ENCODE measurements around the gene GALNT17. TPM values are rescaled to one million over a fixed set of nuclear protein-coding genes. Genes with fewer than 3 reads are reported as not detected.

Gene GALNT17
- polyA plus RNA-seq, 1 donor (not counting 4 experiments of a cell fraction or from before 2014, with no cell fraction given): not detected

DNA sequence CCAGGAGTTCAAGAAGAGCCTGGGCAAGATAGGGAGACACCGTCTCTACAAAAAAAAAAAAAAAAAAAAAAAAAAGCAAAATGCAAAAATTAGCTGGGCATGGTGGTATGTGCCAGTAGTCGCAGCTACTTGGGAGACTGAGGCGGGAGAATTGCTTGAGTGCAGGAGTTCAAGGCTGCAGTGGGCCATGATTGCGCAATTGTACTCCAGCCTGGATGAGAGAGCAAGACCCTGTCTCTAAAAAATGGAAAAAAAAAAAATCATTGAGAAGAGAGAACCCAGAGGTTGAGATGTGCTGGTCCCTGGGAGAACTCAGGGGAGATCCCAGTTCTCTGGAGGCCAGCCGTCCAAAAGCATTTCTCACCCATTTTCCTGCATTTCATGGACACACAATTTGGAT, 95.2 kb downstream of the GALNT17 start:
- no peak overlapping the region for H3K27ac ChIP-seq (ENCODE audit: control insufficient read depth, insufficient read depth, low read length)
- FAIRE-seq: no peak
- dilution Hi-C loops (cut with MboI; ENCODE audit: extremely low pct_ligation_motif_present, low sequenced_read_pairs): no loop called here

DNA sequence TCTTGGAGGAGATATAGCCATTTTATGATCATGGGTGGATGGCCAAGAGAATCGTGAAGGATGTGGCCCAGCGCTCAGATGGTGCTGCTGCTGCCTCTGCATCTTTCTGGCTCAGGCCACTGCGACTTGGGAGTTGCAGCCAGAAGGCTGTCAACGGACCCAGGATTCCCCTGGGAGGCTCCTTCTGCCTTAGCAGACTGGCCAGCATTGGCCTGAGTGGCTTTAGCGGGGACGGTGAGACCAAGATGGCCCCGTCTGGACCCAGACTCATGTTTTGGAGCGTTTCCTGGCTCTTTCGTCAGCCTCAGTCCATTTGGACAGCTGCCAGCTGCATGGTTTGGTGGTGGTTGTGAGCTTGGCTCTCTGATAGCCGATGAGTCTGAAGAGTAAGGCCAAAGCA, 97.2 kb downstream of the GALNT17 start:
- Histone ChIP-seq H3K27ac (ENCODE audit: control insufficient read depth, insufficient read depth, low read length) (no peak overlapping the region), H3K9me3 (ENCODE audit: control insufficient read depth, low read depth, low read length) (peaks cover 3% of the 10 kb centered on the region), H3K36me3 (ENCODE audit: control insufficient read depth in 2 of 2, extremely low read depth in 1 of 2, insufficient read depth in 2 of 2, low read length in 2 of 2) (no peaks in the 10 kb centered on the region), H2AFZ (ENCODE audit: control insufficient read depth, low read length) (no peak overlapping the region), H3K4me3 (ENCODE audit: control insufficient read depth in 2 of 3, extremely low read depth in 1 of 3, insufficient read depth in 2 of 3, low read depth in 1 of 3, low read length in 3 of 3) (no peak overlapping the region), H3K4me2 (ENCODE audit: control insufficient read depth, extremely low read depth, insufficient read depth, low read depth, low read length) (no peak overlapping the region), H3K27me3 (ENCODE audit: control insufficient read depth, extremely low read depth, insufficient read depth, low read length) (no peaks in the 10 kb centered on the region), H3K9me1 (ENCODE audit: control insufficient read depth, extremely low read depth, insufficient read depth, low read length) (no peaks in the 10 kb centered on the region), H3K4me1 (ENCODE audit: control insufficient read depth, extremely low read depth, insufficient read depth, low read length) (no peaks in the 10 kb centered on the region), H3K9ac (ENCODE audit: control insufficient read depth, extremely low read depth, insufficient read depth, low read length) (no peak overlapping the region), H4K20me1 (ENCODE audit: control insufficient read depth, extremely low read depth, insufficient read depth, low read length) (no peaks in the 10 kb centered on the region), H3K79me2 (ENCODE audit: control insufficient read depth, insufficient read depth, low read length) (no peaks in the 10 kb centered on the region)
- DNase-seq (ENCODE audit: low read depth, low spot score): no peak
- dilution Hi-C loops (cut with MboI; ENCODE audit: extremely low pct_ligation_motif_present, low sequenced_read_pairs): no loop called here
- no peak for TF ChIP-seq CTCF (optimal IDR thresholded peaks at IDR 0.05 in 1 of 3, IDR thresholded peaks at IDR 0.05 in 1 of 3, conservative IDR thresholded peaks at IDR 0.05 in 1 of 3; ENCODE audit: extremely low read depth in 1 of 3, insufficient read depth in 2 of 3, low read length in 3 of 3)
- no peak for TF ChIP-seq EZH2 (IDR thresholded peaks at IDR 0.05; ENCODE audit: low read length)
- no peak for FAIRE-seq

More for the DNA sequence above, 95.2 kb downstream of the GALNT17 start:
- Histone ChIP-seq H3K4me1 (ENCODE audit: control insufficient read depth, extremely low read depth, insufficient read depth, low read length) (no peaks in the 10 kb centered on the region), H3K9me3 (ENCODE audit: control insufficient read depth, low read depth, low read length) (no peaks in the 10 kb centered on the region), H3K9ac (ENCODE audit: control insufficient read depth, extremely low read depth, insufficient read depth, low read length) (no peak overlapping the region), H4K20me1 (ENCODE audit: control insufficient read depth, extremely low read depth, insufficient read depth, low read length) (no peaks in the 10 kb centered on the region), H2AFZ (ENCODE audit: control insufficient read depth, low read length) (no peak overlapping the region), H3K36me3 (ENCODE audit: control insufficient read depth in 2 of 2, extremely low read depth in 1 of 2, insufficient read depth in 2 of 2, low read length in 2 of 2) (no peaks in the 10 kb centered on the region), H3K79me2 (ENCODE audit: control insufficient read depth, insufficient read depth, low read length) (no peaks in the 10 kb centered on the region), H3K9me1 (ENCODE audit: control insufficient read depth, extremely low read depth, insufficient read depth, low read length) (no peaks in the 10 kb centered on the region), H3K4me3 (ENCODE audit: control insufficient read depth in 2 of 3, extremely low read depth in 1 of 3, insufficient read depth in 2 of 3, low read depth in 1 of 3, low read length in 3 of 3) (no peak overlapping the region), H3K27me3 (ENCODE audit: control insufficient read depth, extremely low read depth, insufficient read depth, low read length) (no peaks in the 10 kb centered on the region), H3K4me2 (ENCODE audit: control insufficient read depth, extremely low read depth, insufficient read depth, low read depth, low read length) (no peak overlapping the region)
- no peak for TF ChIP-seq EZH2 (IDR thresholded peaks at IDR 0.05; ENCODE audit: low read length)
- no peak for TF ChIP-seq CTCF (optimal IDR thresholded peaks at IDR 0.05 in 1 of 3, IDR thresholded peaks at IDR 0.05 in 1 of 3, conservative IDR thresholded peaks at IDR 0.05 in 1 of 3; ENCODE audit: extremely low read depth in 1 of 3, insufficient read depth in 2 of 3, low read length in 3 of 3)
- no peak for DNase-seq (ENCODE audit: low read depth, low spot score)
